Panc1 (cell line): Measurements from ENCODE around the gene SHANK2. TPM values are rescaled to one million over a fixed set of nuclear protein-coding genes. Genes with fewer than 3 reads are reported as not detected.

Source experiments
- ATAC-seq: fragments of 200-7000 bp; cut with Tn5 transposase; 2 replicates; pipeline ENCODE4 v1.9.1; 2020; ENCODE audit warnings: mild to moderate bottlenecking, moderate library complexity
- BruUV-seq: library from RNA; stranded (reverse); fragments of 400-500 nt; replicated peaks from 2 replicates; lab custom pipeline; 2021; lab: Mats Ljungman, UMichigan
- CTCF ChIA-PET: fragments of 300-600 bp; sonication (Branson Sonifier 250); formaldehyde crosslinking; loops from one replicate; lab custom pipeline; 2022; ENCODE audit warnings: antibody characterized with exemption; lab: Charles Lee
- POLR2A ChIA-PET: fragments of 300-600 bp; sonication (Branson Sonifier 250); formaldehyde crosslinking; loops from one replicate; lab custom pipeline; 2022; ENCODE audit warnings: antibody characterized with exemption; lab: Charles Lee
- DNase-seq: peaks from one replicate; pipeline ENCODE4 v3.0.0-alpha.2; 2010; ENCODE audit warnings: low read depth, low spot score
- H3K27ac ChIP-seq: 2 replicates; pipeline ENCODE4 v1.5.1; 2011; ENCODE audit warnings: mild to moderate bottlenecking, low read length, inconsistent platforms
- H3K27me3 ChIP-seq: fragments of 200-500 bp; sonication (Bioruptor generic); 2 replicates; pipeline ENCODE4 v1.6.0; 2014; ENCODE audit warnings: low read length, inconsistent platforms; ENCODE audit not compliant: control insufficient read depth, insufficient read depth
- H3K36me3 ChIP-seq: fragments of 200-500 bp; sonication (Bioruptor generic); 2 replicates; pipeline ENCODE4 v1.5.1; 2014; ENCODE audit warnings: inconsistent platforms, mild to moderate bottlenecking, low read length, moderate library complexity; ENCODE audit not compliant: control insufficient read depth, insufficient read depth
- H3K4me1 ChIP-seq: 2 replicates; pipeline ENCODE4 v1.5.1; 2011; ENCODE audit warnings: inconsistent platforms, mild to moderate bottlenecking, low read length, moderate library complexity; ENCODE audit not compliant: control insufficient read depth, insufficient read depth
- H3K4me3 ChIP-seq, 2 experiments: 2 replicates each; pipeline ENCODE4 v1.5.1; 2011 to 2012; ENCODE audit warnings: low read depth in 2 of 2, low read length in 2 of 2, mild to moderate bottlenecking in 2 of 2, inconsistent platforms in 1 of 2, moderate library complexity in 1 of 2
- H3K9me3 ChIP-seq: fragments of 200-500 bp; sonication (Bioruptor generic); 2 replicates; pipeline ENCODE4 v1.5.1; 2014; ENCODE audit warnings: low read depth, mild to moderate bottlenecking, inconsistent platforms, low read length, moderate library complexity; ENCODE audit not compliant: control insufficient read depth, insufficient read depth
- CTCF ChIP-seq: fragments of 450-650 bp; IDR thresholded peaks from 2 replicates; pipeline ENCODE4 v1.5.1; 2017; ENCODE audit warnings: mild to moderate bottlenecking
- POLR2AphosphoS5 ChIP-seq: IDR thresholded peaks from 2 replicates; pipeline ENCODE4 v1.6.1; 2012; ENCODE audit warnings: mild to moderate bottlenecking, low read depth, low read length, moderate library complexity
- REST ChIP-seq, 2 experiments: IDR thresholded peaks; 2 replicates each; pipeline ENCODE4 v1.6.1; 2011 to 2012; ENCODE audit warnings: low read depth in 2 of 2, control low read depth in 1 of 2, low read length in 1 of 2, mild to moderate bottlenecking in 1 of 2, moderate library complexity in 1 of 2; ENCODE audit not compliant: insufficient read depth in 1 of 2
- SIN3A ChIP-seq: IDR thresholded peaks from 2 replicates; pipeline ENCODE4 v1.6.1; 2012; ENCODE audit warnings: low read depth, mild to moderate bottlenecking, low read length, moderate library complexity, borderline replicate concordance; ENCODE audit not compliant: insufficient read depth
- TCF7L2 ChIP-seq: IDR thresholded peaks from 2 replicates; pipeline ENCODE4 v1.6.1; 2011; ENCODE audit warnings: mild to moderate bottlenecking, low read depth, low read length, inconsistent platforms
- in situ Hi-C: cut with HindIII; loops from 2 replicates; pipeline ENCODE4 v1.10.0; 2016; ENCODE audit warnings: low sequenced_read_pairs, low pct_unique_long_range_greater_than_20kb
- intact Hi-C: fragments of 100-400 bp; cut with micrococcal nuclease; formaldehyde crosslinking; loops from one replicate; pipeline ENCODE4 v1.10.0; 2022; ENCODE audit not compliant: unreplicated experiment
- total RNA-seq: library from RNA; stranded (reverse); gene quantifications from one replicate; pipeline ENCODE4 v1.2.1, GENCODE V29; 2021; ENCODE audit not compliant: unreplicated experiment

Gene SHANK2
- total RNA-seq, 1 experiment from 2014 or later = 1.7 TPM

- Histone ChIP-seq H3K27ac (no peak overlapping the region), H3K27me3 (no peaks in the 10 kb centered on the region), H3K4me1 (no peaks in the 10 kb centered on the region), H3K9me3 (no peaks in the 10 kb centered on the region), H3K4me3 (no peak overlapping the region), H3K36me3 (no peaks in the 10 kb centered on the region)
- BruUV-seq = no TSS peak
- no peak for ATAC-seq
- ChIA-PET CTCF (no interaction called here), POLR2A (no interaction called here)
- TF ChIP-seq TCF7L2 = no peak
- TF ChIP-seq POLR2AphosphoS5 = no peak
- no peak for TF ChIP-seq REST (IDR thresholded peaks at IDR 0.05; ENCODE audit: insufficient read depth in 1 of 2, low read depth in 2 of 2, low read length in 1 of 2)
- TF ChIP-seq SIN3A = no peak
- no peak for TF ChIP-seq CTCF
- no peak for DNase-seq
- intact Hi-C loops (no loop called here), in situ Hi-C loops (no loop called here)
Observed at GRCh38 chr11:71281204-71281603, 28.8 kb upstream of the SHANK2 start.

- Histone ChIP-seq H3K36me3 (no peaks in the 10 kb centered on the region), H3K27me3 (no peaks in the 10 kb centered on the region), H3K4me1 (no peaks in the 10 kb centered on the region), H3K4me3 (no peak overlapping the region), H3K9me3 (no peaks in the 10 kb centered on the region), H3K27ac (no peak overlapping the region)
- TF ChIP-seq POLR2AphosphoS5 (no peak), REST (IDR thresholded peaks at IDR 0.05; ENCODE audit: insufficient read depth in 1 of 2, low read depth in 2 of 2, low read length in 1 of 2) (no peak), TCF7L2 (no peak), SIN3A (no peak), CTCF (no peak)
- POLR2A ChIA-PET = interaction anchor here (0.7 kb wide), 1 partner anchor 160 kb away, joined by 4 read pairs; no protein-coding TSS in a partner anchor
- CTCF ChIA-PET = no interaction called here
- no peak for DNase-seq
- intact Hi-C loops (no loop called here), in situ Hi-C loops (no loop called here)
- no TSS peak for BruUV-seq
- no peak for ATAC-seq
Observed at GRCh38 chr11:71279916-71280645, 27.7 kb upstream of the SHANK2 start.
